Neuronal stem cell (in vitro differentiated cells): Measurements from ENCODE around the gene LSP1.
A peak's percentile ranks its signal among the peaks of the same experiment; 100 is the strongest.

Experiments used
- DNase-seq: peaks from one replicate; pipeline ENCODE4 v3.0.0-alpha.2; 2013; ENCODE audit warnings: low spot score
- H2AFZ ChIP-seq: one replicate; pipeline ENCODE4 v1.6.1; 2013; ENCODE audit warnings: mild to moderate bottlenecking, low read length, inconsistent platforms
- H2AK5ac ChIP-seq: 2 replicates; pipeline ENCODE4 v1.6.1; 2013; ENCODE audit warnings: low read depth, mild to moderate bottlenecking, inconsistent platforms, low read length, moderate library complexity, mixed read lengths
- H2BK120ac ChIP-seq: 2 replicates; pipeline ENCODE4 v1.6.1; 2013; ENCODE audit warnings: low read depth, mild to moderate bottlenecking, inconsistent platforms, low read length, moderate library complexity, mixed read lengths
- H2BK12ac ChIP-seq: one replicate; pipeline ENCODE4 v1.6.1; 2013; ENCODE audit warnings: low read length, inconsistent platforms
- H2BK15ac ChIP-seq: 2 replicates; pipeline ENCODE4 v1.6.1; 2013; ENCODE audit warnings: mild to moderate bottlenecking, low read length, inconsistent platforms, mixed read lengths
- H2BK5ac ChIP-seq: one replicate; pipeline ENCODE4 v1.6.1; 2013; ENCODE audit warnings: inconsistent platforms, mild to moderate bottlenecking, low read length, moderate library complexity
- H3K14ac ChIP-seq: one replicate; pipeline ENCODE4 v1.6.1; 2013; ENCODE audit warnings: low read length, inconsistent platforms
- H3K18ac ChIP-seq: 2 replicates; pipeline ENCODE4 v1.6.1; 2013; ENCODE audit warnings: low read length, inconsistent platforms
- H3K23ac ChIP-seq: 2 replicates; pipeline ENCODE4 v1.6.1; 2013; ENCODE audit warnings: low read depth, mild to moderate bottlenecking, mixed read lengths, low read length, inconsistent platforms; ENCODE audit not compliant: poor library complexity
- H3K27ac ChIP-seq: replicated peaks from 3 replicates; pipeline ENCODE4 v1.5.1; 2013; ENCODE audit warnings: low read length, inconsistent platforms
- H3K27me3 ChIP-seq, 3 experiments: 2 replicates each; pipeline ENCODE4 v1.6.1; 2013; ENCODE audit warnings: low read length in 3 of 3, mild to moderate bottlenecking in 2 of 3, inconsistent platforms in 1 of 3, low read depth in 1 of 3, mixed read lengths in 1 of 3, moderate library complexity in 1 of 3; ENCODE audit not compliant: control insufficient read depth in 3 of 3, insufficient read depth in 3 of 3
- H3K36me3 ChIP-seq, 2 donors: replicated peaks in 1 of 2; 2 replicates each; pipeline ENCODE4 v1.6.1; 2013; ENCODE audit warnings: low read length in 2 of 2; ENCODE audit not compliant: control insufficient read depth in 2 of 2, insufficient read depth in 2 of 2
- H3K4ac ChIP-seq: 2 replicates; pipeline ENCODE4 v1.6.1; 2013; ENCODE audit warnings: inconsistent platforms, mild to moderate bottlenecking, low read length, moderate library complexity
- H3K4me1 ChIP-seq, 2 donors: 1 replicate in 1 of 2; 2 replicates in 1 of 2; pipeline ENCODE4 v1.6.1; 2013; ENCODE audit warnings: low read length in 2 of 2, low read depth in 1 of 2; ENCODE audit not compliant: control insufficient read depth in 2 of 2, insufficient read depth in 1 of 2
- H3K4me2 ChIP-seq: one replicate; pipeline ENCODE4 v1.6.1; 2013; ENCODE audit warnings: mild to moderate bottlenecking, low read length, inconsistent platforms; ENCODE audit not compliant: insufficient read depth, poor library complexity, severe bottlenecking
- H3K4me3 ChIP-seq, 2 donors: 2 replicates each; pipeline ENCODE4 v1.5.1; 2013; ENCODE audit warnings: low read length in 2 of 2, mild to moderate bottlenecking in 2 of 2, inconsistent platforms in 1 of 2, moderate library complexity in 1 of 2
- H3K79me1 ChIP-seq: one replicate; pipeline ENCODE4 v1.6.1; 2013; ENCODE audit warnings: low read depth, mild to moderate bottlenecking, inconsistent platforms, low read length, moderate library complexity
- H3K9ac ChIP-seq: one replicate; pipeline ENCODE4 v1.6.1; 2013; ENCODE audit warnings: mild to moderate bottlenecking, low read depth, low read length, inconsistent platforms; ENCODE audit not compliant: poor library complexity
- H3K9me3 ChIP-seq, 2 donors: replicated peaks in 1 of 2; 2 replicates each; pipeline versions ENCODE3 to v1.6.1; 2013; ENCODE audit warnings: low read length in 2 of 2, mild to moderate bottlenecking in 2 of 2, inconsistent platforms in 1 of 2, low read depth in 1 of 2, mixed read lengths in 1 of 2, moderate library complexity in 1 of 2; ENCODE audit not compliant: control insufficient read depth in 2 of 2, insufficient read depth in 1 of 2
- H4K8ac ChIP-seq: one replicate; pipeline ENCODE4 v1.6.1; 2013; ENCODE audit warnings: low read depth, mild to moderate bottlenecking, inconsistent platforms, low read length, moderate library complexity
- H4K91ac ChIP-seq: one replicate; pipeline ENCODE4 v1.6.1; 2013; ENCODE audit warnings: low read length, low read depth, mild to moderate bottlenecking, inconsistent platforms; ENCODE audit not compliant: poor library complexity
- WGBS, 2 donors: extraction: QIAGEN DNeasy Blood & Tissue Kit; methylation state at CpG; one replicate each; pipeline ENCODE4 v1.1.7; 2013; ENCODE audit warnings: missing lambda C conversion rate in 2 of 2, mixed read lengths in 1 of 2; ENCODE audit not compliant: insufficient read length in 2 of 2, insufficient replicate concordance in 1 of 2; ENCODE audit errors: extremely low coverage in 2 of 2; 5-methylcytosine and 5-hydroxymethylcytosine counted together

LSP1 gene

GRCh38 chr11:1891831-1892115 lies 38.9 kb downstream of the LSP1 start, which contains the start of gene PRR33:
Gene PRR33, minus strand, starts transcription at chr11:1891895. Its CDS starts 1,311 bp downstream, at chr11:1890584.
- no peak for DNase-seq
- WGBS, 2 donors = no CpG with 5 or more reads among the region's 7 CpGs

GRCh38 chr11:1892116-1892515 lies 39.2 kb downstream of the LSP1 start:
- Histone ChIP-seq H2BK5ac (no peak overlapping the region), H3K27ac (no peak overlapping the region), H4K91ac (no peak overlapping the region), H2AFZ (no peak overlapping the region), H3K9ac (peak overlapping the region; percentile 4), H3K9me3 (no peaks in the 10 kb centered on the region), H3K14ac (peak overlapping the region; percentile 21), H3K4me3 (no peak overlapping the region), H3K79me1 (no peaks in the 10 kb centered on the region), H3K36me3 (no peaks in the 10 kb centered on the region), H2BK15ac (peak overlapping the region; percentile 67), H3K4me2 (no peak overlapping the region), H3K4me1 (no peaks in the 10 kb centered on the region), H3K27me3 (peaks cover 0 to 19% (median 0%) of the 10 kb centered on the region in 3 experiments), H3K18ac (peak overlapping the region; percentile 17), H2AK5ac (peak overlapping the region; percentile 97), H3K23ac (no peak overlapping the region), H4K8ac (no peak overlapping the region), H2BK120ac (no peak overlapping the region), H3K4ac (no peak overlapping the region), H2BK12ac (peak overlapping the region; percentile 41)
- DNase-seq = no peak
- no CpG with 5 or more reads among the region's 7 CpGs for WGBS, 2 donors

More at GRCh38 chr11:1891831-1892115, 38.9 kb downstream of the LSP1 start, which contains the start of gene PRR33:
- Histone ChIP-seq H2AK5ac (peak within 1 kb of the TSS; percentile 97), H3K14ac (peak within 1 kb of the TSS; percentile 89), H3K4me1 (no peaks in the 10 kb centered on the region), H3K23ac (peak within 1 kb of the TSS; percentile 89), H3K27me3 (peaks cover 0 to 19% (median 0%) of the 10 kb centered on the region in 3 experiments), H3K4ac (peak within 1 kb of the TSS; percentile 84), H3K9ac (peak within 1 kb of the TSS; percentile 60), H3K4me3 (peak within 1 kb of the TSS in 1 of 2 donors; percentile 6), H3K36me3 (no peaks in the 10 kb centered on the region), H3K4me2 (no peak within 1 kb of the TSS), H2BK5ac (peak within 1 kb of the TSS; percentile 93), H3K79me1 (no peaks in the 10 kb centered on the region), H3K27ac (no peak within 1 kb of the TSS), H2BK120ac (no peak within 1 kb of the TSS), H4K8ac (peak within 1 kb of the TSS; percentile 43), H4K91ac (no peak within 1 kb of the TSS), H2AFZ (no peak within 1 kb of the TSS), H3K9me3 (no peaks in the 10 kb centered on the region), H2BK12ac (peak within 1 kb of the TSS; percentile 90), H2BK15ac (peak within 1 kb of the TSS; percentile 89), H3K18ac (peak within 1 kb of the TSS; percentile 76)

- Histone ChIP-seq H3K36me3 (no peaks in the 10 kb centered on the region), H3K9ac (no peak overlapping the region), H3K27ac (no peak overlapping the region), H3K23ac (no peak overlapping the region), H2BK120ac (no peak overlapping the region), H3K18ac (no peak overlapping the region), H4K8ac (no peak overlapping the region), H3K27me3 (peaks cover 0 to 21% (median 0%) of the 10 kb centered on the region in 3 experiments), H3K9me3 (no peaks in the 10 kb centered on the region), H3K4me2 (no peak overlapping the region), H2BK15ac (no peak overlapping the region), H3K4me1 (no peaks in the 10 kb centered on the region), H4K91ac (no peak overlapping the region), H3K4ac (no peak overlapping the region), H3K4me3 (no peak overlapping the region), H3K14ac (no peak overlapping the region), H2AK5ac (no peak overlapping the region), H2BK12ac (no peak overlapping the region), H2BK5ac (no peak overlapping the region), H2AFZ (no peak overlapping the region), H3K79me1 (no peaks in the 10 kb centered on the region)
- DNase-seq = no peak
- WGBS, 2 donors = 100% methylated on average over 1 of the region's 5 CpGs; no CpG with 5 or more reads in 1 of the 2 donors
Measured at GRCh38 chr11:1892558-1892957, 39.7 kb downstream of the LSP1 start.

- no peaks in the 10 kb centered on the region for H3K4me1 ChIP-seq
- no peaks in the 10 kb centered on the region for H3K9me3 ChIP-seq
- H2BK120ac ChIP-seq = no peak overlapping the region
- no peak overlapping the region for H4K91ac ChIP-seq
- no peak overlapping the region for H2BK5ac ChIP-seq
- no peak overlapping the region for H2AFZ ChIP-seq
- peaks cover 0 to 15% (median 0%) of the 10 kb centered on the region in 3 experiments for H3K27me3 ChIP-seq
- no peak overlapping the region for H3K23ac ChIP-seq
- WGBS, 2 donors = 100% methylated on average over 1 to 2 of the region's 5 CpGs
- no peak overlapping the region for H3K4me3 ChIP-seq
- H3K14ac ChIP-seq = no peak overlapping the region
- H3K4ac ChIP-seq = no peak overlapping the region
- no peak overlapping the region for H3K4me2 ChIP-seq
- no peak overlapping the region for H2AK5ac ChIP-seq
- DNase-seq = no peak
- no peak overlapping the region for H2BK15ac ChIP-seq
- no peak overlapping the region for H4K8ac ChIP-seq
- no peaks in the 10 kb centered on the region for H3K79me1 ChIP-seq
- no peak overlapping the region for H3K18ac ChIP-seq
- H3K36me3 ChIP-seq = no peaks in the 10 kb centered on the region
- no peak overlapping the region for H3K9ac ChIP-seq
- no peak overlapping the region for H3K27ac ChIP-seq
- no peak overlapping the region for H2BK12ac ChIP-seq
Measured at GRCh38 chr11:1893581-1894359, 40.9 kb downstream of the LSP1 start.
